Natural killer cell treated with Interleukin-12 subunit alpha and Interleukin-12 subunit beta and Interleukin-15 and Interleukin-18, amount 100 ng/mL, for 72 hours (primary cell): ENCODE measurements around the gene DNAH9. TPM values are rescaled to one million over a fixed set of nuclear protein-coding genes. Genes with fewer than 3 reads are reported as not detected.

Source experiments
- ATAC-seq, 2 donors: fragments of 150-1000 bp; cut with Tn5 transposase in 1 of 2; sonication (Bioruptor Pico), chemical (Tn5 transposase) in 1 of 2; 2 replicates each; pipeline ENCODE4 v1.10.0; 2021
- DNase-seq: peaks from one replicate; pipeline ENCODE4 v3.0.0; 2022; ENCODE audit warnings: low spot score
- H3K27ac Mint-ChIP-seq, 2 donors: 1 replicate in 1 of 2; 2 replicates in 1 of 2; pipeline ENCODE4 v1.8.0; 2022; ENCODE audit warnings: mixed read lengths in 2 of 2, mild to moderate bottlenecking in 1 of 2, moderate library complexity in 1 of 2
- H3K27me3 Mint-ChIP-seq, 2 donors: 1 replicate in 1 of 2; 2 replicates in 1 of 2; pipeline ENCODE4 v1.8.0; 2022; ENCODE audit warnings: mixed read lengths in 2 of 2
- H3K36me3 Mint-ChIP-seq: one replicate; pipeline ENCODE4 v1.8.0; 2022; ENCODE audit warnings: mixed read lengths
- H3K4me1 Mint-ChIP-seq, 2 donors: 1 replicate in 1 of 2; 2 replicates in 1 of 2; pipeline ENCODE4 v1.8.0; 2022; ENCODE audit warnings: low read depth in 2 of 2, mixed read lengths in 2 of 2, mild to moderate bottlenecking in 1 of 2
- H3K4me3 Mint-ChIP-seq: one replicate; pipeline ENCODE4 v1.8.0; 2022; ENCODE audit warnings: mixed read lengths
- H3K9me3 Mint-ChIP-seq: 2 replicates; pipeline ENCODE4 v1.8.0; 2022; ENCODE audit warnings: mixed read lengths
- total RNA-seq, 2 donors: library from RNA; stranded (reverse); gene quantifications; one replicate each; pipeline ENCODE4 v1.2.3, GENCODE V29; 2022

The DNAH9 gene
- total RNA-seq, 2 donors from 2014 or later: not detected

- DNase-seq (no peak), ATAC-seq (no peak)
- H3K4me1 Mint-ChIP-seq: no peaks in the 10 kb centered on the region
- H3K36me3 Mint-ChIP-seq: no peaks in the 10 kb centered on the region
- no peak overlapping the region for H3K27ac Mint-ChIP-seq
- H3K9me3 Mint-ChIP-seq: peaks cover 2% of the 10 kb centered on the region
- H3K4me3 Mint-ChIP-seq: no peak overlapping the region
- no peaks in the 10 kb centered on the region for H3K27me3 Mint-ChIP-seq
Observed at GRCh38 chr17:11625878-11626277, 27.6 kb downstream of the DNAH9 start.

GRCh38 chr17:11627301-11627940 is 29.2 kb downstream of the DNAH9 start:
- Mint-ChIP-seq H3K36me3 (no peaks in the 10 kb centered on the region), H3K4me1 (no peaks in the 10 kb centered on the region), H3K4me3 (no peak overlapping the region), H3K27me3 (no peaks in the 10 kb centered on the region), H3K27ac (no peak overlapping the region), H3K9me3 (peaks cover 2% of the 10 kb centered on the region)
- ATAC-seq (no peak), DNase-seq (no peak)

GRCh38 chr17:11628374-11628773 is 30.1 kb downstream of the DNAH9 start:
- Mint-ChIP-seq H3K36me3 (no peaks in the 10 kb centered on the region), H3K4me3 (no peak overlapping the region), H3K9me3 (peaks cover 4% of the 10 kb centered on the region), H3K4me1 (no peaks in the 10 kb centered on the region), H3K27ac (no peak overlapping the region), H3K27me3 (no peaks in the 10 kb centered on the region)
- ATAC-seq: no peak
- no peak for DNase-seq

- no peak overlapping the region for H3K4me3 Mint-ChIP-seq
- H3K27ac Mint-ChIP-seq: no peak overlapping the region
- H3K4me1 Mint-ChIP-seq: no peaks in the 10 kb centered on the region
- peaks cover 3% of the 10 kb centered on the region for H3K9me3 Mint-ChIP-seq
- no peaks in the 10 kb centered on the region for H3K27me3 Mint-ChIP-seq
- H3K36me3 Mint-ChIP-seq: no peaks in the 10 kb centered on the region
- DNase-seq: no peak
- no peak for ATAC-seq
Observed at GRCh38 chr17:11628831-11629230, 30.6 kb downstream of the DNAH9 start.

GRCh38 chr17:11636771-11637170 is 38.5 kb downstream of the DNAH9 start:
- Mint-ChIP-seq H3K27me3 (no peaks in the 10 kb centered on the region), H3K4me3 (no peak overlapping the region), H3K9me3 (peaks cover 7% of the 10 kb centered on the region), H3K36me3 (no peaks in the 10 kb centered on the region), H3K4me1 (no peaks in the 10 kb centered on the region), H3K27ac (no peak overlapping the region)
- ATAC-seq: no peak
- no peak for DNase-seq

- Mint-ChIP-seq H3K4me3 (no peak overlapping the region), H3K27me3 (no peaks in the 10 kb centered on the region), H3K4me1 (no peaks in the 10 kb centered on the region), H3K9me3 (peaks cover 7% of the 10 kb centered on the region), H3K27ac (no peak overlapping the region), H3K36me3 (no peaks in the 10 kb centered on the region)
- ATAC-seq (no peak), DNase-seq (no peak)
Observed at GRCh38 chr17:11637796-11638195, 39.5 kb downstream of the DNAH9 start.

GRCh38 chr17:11638700-11639265 is 40.5 kb downstream of the DNAH9 start:
- Mint-ChIP-seq H3K4me3 (no peak overlapping the region), H3K9me3 (peaks cover 5% of the 10 kb centered on the region), H3K4me1 (no peaks in the 10 kb centered on the region), H3K36me3 (no peaks in the 10 kb centered on the region), H3K27ac (no peak overlapping the region), H3K27me3 (no peaks in the 10 kb centered on the region)
- ATAC-seq (no peak), DNase-seq (no peak)

GRCh38 chr17:11639736-11640462 is 41.6 kb downstream of the DNAH9 start:
- H3K36me3 Mint-ChIP-seq: no peaks in the 10 kb centered on the region
- peaks cover 5% of the 10 kb centered on the region for H3K9me3 Mint-ChIP-seq
- no peak overlapping the region for H3K27ac Mint-ChIP-seq
- ATAC-seq: no peak
- no peak overlapping the region for H3K4me3 Mint-ChIP-seq
- H3K4me1 Mint-ChIP-seq: no peaks in the 10 kb centered on the region
- no peaks in the 10 kb centered on the region for H3K27me3 Mint-ChIP-seq
- no peak for DNase-seq

GRCh38 chr17:11640463-11640814 is 42.2 kb downstream of the DNAH9 start:
- DNase-seq (no peak), ATAC-seq (no peak)
- Mint-ChIP-seq H3K4me1 (no peaks in the 10 kb centered on the region), H3K36me3 (no peaks in the 10 kb centered on the region), H3K9me3 (peaks cover 5% of the 10 kb centered on the region), H3K4me3 (no peak overlapping the region), H3K27me3 (no peaks in the 10 kb centered on the region), H3K27ac (no peak overlapping the region)

GRCh38 chr17:11641521-11642275 is 43.4 kb downstream of the DNAH9 start:
- Mint-ChIP-seq H3K9me3 (peaks cover 5% of the 10 kb centered on the region), H3K4me3 (no peak overlapping the region), H3K4me1 (no peaks in the 10 kb centered on the region), H3K27me3 (no peaks in the 10 kb centered on the region), H3K36me3 (no peaks in the 10 kb centered on the region), H3K27ac (no peak overlapping the region)
- DNase-seq (no peak), ATAC-seq (no peak)

GRCh38 chr17:11642655-11643054 is 44.4 kb downstream of the DNAH9 start:
- Mint-ChIP-seq H3K27ac (no peak overlapping the region), H3K36me3 (no peaks in the 10 kb centered on the region), H3K9me3 (peaks cover 3% of the 10 kb centered on the region), H3K4me3 (no peak overlapping the region), H3K4me1 (no peaks in the 10 kb centered on the region), H3K27me3 (no peaks in the 10 kb centered on the region)
- DNase-seq: no peak
- no peak for ATAC-seq

GRCh38 chr17:11643851-11644250 is 45.6 kb downstream of the DNAH9 start:
- Mint-ChIP-seq H3K27ac (no peak overlapping the region), H3K27me3 (no peaks in the 10 kb centered on the region), H3K9me3 (no peaks in the 10 kb centered on the region), H3K4me3 (no peak overlapping the region), H3K4me1 (no peaks in the 10 kb centered on the region), H3K36me3 (no peaks in the 10 kb centered on the region)
- ATAC-seq (no peak), DNase-seq (no peak)

GRCh38 chr17:11644265-11645212 is 46.3 kb downstream of the DNAH9 start:
- DNase-seq (no peak), ATAC-seq (no peak)
- Mint-ChIP-seq H3K4me1 (no peaks in the 10 kb centered on the region), H3K27me3 (no peaks in the 10 kb centered on the region), H3K4me3 (no peak overlapping the region), H3K9me3 (no peaks in the 10 kb centered on the region), H3K27ac (no peak overlapping the region), H3K36me3 (no peaks in the 10 kb centered on the region)
